ENCODE measurements around the gene TNF. TPM values are rescaled to one million over a fixed set of nuclear protein-coding genes. Genes with fewer than 3 reads are reported as not detected.
A peak's percentile ranks its signal among the peaks of the same experiment; 100 is the strongest.

The TNF gene
- total and polyA plus RNA-seq, 2 donors from 2014 or later, result 0.69 to 5.4 TPM

DNA sequence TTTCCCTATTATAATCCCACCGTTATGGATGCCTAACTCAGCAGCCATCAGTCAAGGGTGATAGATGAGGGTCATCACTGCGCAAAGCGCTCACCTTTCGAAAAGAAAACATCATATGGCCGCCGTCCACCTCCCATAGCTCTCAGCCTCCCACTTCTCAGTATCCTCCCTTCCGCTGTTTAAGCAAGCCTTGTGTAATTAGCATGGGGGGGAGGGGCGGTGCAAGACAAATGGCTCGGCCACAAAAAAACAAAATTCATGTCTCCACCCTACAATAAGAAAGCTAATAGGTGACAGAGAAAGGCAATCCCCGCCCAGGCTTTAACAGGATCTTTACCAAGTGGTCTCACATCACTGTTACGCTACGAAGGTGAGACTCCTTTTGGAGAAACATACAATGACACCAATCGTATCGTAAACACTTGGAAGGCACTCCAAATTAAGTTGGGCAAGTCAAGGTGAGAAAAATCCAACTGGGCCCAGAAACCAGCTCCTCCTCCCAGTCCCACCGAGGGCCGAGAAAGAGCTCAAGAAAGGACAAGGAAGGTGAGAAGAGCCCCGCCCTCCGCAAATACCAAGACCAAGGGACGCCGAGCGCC is 34.2 kb upstream of the TNF start:
- FAIRE-seq (no peak), DNase-seq (peak in 4 of 5 donors; percentile 62 to 86 (median 70))
- peaks cover 15 to 32% (median 21%) of the 10 kb centered on the region in 3 donors for H3K36me3 ChIP-seq (ENCODE audit: control insufficient read depth in 2 of 3, insufficient read depth in 3 of 3, low read length in 3 of 3)
- H3K9me3 ChIP-seq (ENCODE audit: control insufficient read depth in 2 of 3, insufficient read depth in 1 of 3, low read length in 3 of 3), result no peaks in the 10 kb centered on the region
- H3K4me3 ChIP-seq (ENCODE audit: low read length in 3 of 3), result peak overlapping the region; percentile 98 to 100 (median 99)
- peak overlapping the region; percentile 95 to 100 (median 100) for H3K9ac ChIP-seq (ENCODE audit: low read length in 3 of 3)
- intact Hi-C loops (cut with DNase I), result no loop called here
- peaks cover 8 to 21% (median 21%) of the 10 kb centered on the region in 3 donors for H3K4me1 ChIP-seq (ENCODE audit: control insufficient read depth in 2 of 3, insufficient read depth in 2 of 3, low read depth in 1 of 3, low read length in 3 of 3)
- TF ChIP-seq, protein P1, sequence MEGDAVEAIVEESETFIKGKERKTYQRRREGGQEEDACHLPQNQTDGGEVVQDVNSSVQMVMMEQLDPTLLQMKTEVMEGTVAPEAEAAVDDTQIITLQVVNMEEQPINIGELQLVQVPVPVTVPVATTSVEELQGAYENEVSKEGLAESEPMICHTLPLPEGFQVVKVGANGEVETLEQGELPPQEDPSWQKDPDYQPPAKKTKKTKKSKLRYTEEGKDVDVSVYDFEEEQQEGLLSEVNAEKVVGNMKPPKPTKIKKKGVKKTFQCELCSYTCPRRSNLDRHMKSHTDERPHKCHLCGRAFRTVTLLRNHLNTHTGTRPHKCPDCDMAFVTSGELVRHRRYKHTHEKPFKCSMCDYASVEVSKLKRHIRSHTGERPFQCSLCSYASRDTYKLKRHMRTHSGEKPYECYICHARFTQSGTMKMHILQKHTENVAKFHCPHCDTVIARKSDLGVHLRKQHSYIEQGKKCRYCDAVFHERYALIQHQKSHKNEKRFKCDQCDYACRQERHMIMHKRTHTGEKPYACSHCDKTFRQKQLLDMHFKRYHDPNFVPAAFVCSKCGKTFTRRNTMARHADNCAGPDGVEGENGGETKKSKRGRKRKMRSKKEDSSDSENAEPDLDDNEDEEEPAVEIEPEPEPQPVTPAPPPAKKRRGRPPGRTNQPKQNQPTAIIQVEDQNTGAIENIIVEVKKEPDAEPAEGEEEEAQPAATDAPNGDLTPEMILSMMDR (IDR thresholded peaks at IDR 0.05; ENCODE audit: borderline replicate concordance, extremely low read depth, insufficient read depth), result no peak
- H3K27me3 ChIP-seq (ENCODE audit: control insufficient read depth, insufficient read depth, low read length), result no peaks in the 10 kb centered on the region
- H3K27ac ChIP-seq (ENCODE audit: low read depth in 2 of 2, low read length in 2 of 2), result peak overlapping the region; percentile 99

DNA sequence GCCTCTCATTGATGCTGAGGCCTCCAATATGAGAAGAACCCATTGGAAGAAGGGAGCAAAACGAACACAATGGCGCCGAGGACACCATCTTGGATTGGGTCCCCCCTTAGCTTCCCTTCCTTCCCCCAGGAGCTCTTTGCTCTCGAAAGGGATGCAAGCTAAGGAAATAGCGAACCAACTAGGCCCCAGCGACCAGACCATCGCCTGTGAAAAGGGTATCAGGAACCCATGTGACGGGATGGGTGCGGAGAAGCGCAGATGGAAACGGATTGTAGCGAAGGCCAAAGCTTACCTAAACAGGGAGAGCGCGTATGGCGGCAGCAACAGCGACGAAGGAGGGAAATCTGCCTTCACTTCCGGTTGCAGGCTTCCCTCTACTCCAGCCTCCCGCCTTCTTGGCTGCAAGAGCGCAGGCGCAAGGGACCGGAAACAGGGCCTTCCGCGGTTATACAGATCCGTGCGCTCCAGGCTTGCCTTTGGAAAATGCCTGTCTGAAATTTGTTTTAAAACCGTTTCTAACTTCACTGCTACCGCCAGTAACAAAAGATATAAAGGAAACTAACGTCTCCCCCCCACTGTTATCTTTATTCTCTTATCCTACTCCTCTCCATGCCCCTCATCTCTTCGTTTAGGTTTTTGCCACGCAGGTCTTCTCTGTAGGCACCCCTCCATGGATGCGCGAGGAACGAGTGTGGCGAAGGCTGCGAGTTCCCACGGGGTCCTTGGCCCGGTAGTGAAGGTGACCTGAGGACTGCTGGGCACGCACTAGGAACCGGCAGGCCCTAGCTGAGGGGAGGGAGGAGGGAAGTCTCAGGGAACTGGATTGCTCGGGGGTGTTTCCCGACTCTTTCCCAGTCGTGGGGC is 33.5 kb upstream of the TNF start, which contains the start of gene DDX39B:
Gene DDX39B (minus strand): TSS at position 346 of the 864 bp plus-strand sequence. CDS start 1,471 bp downstream, outside the sequence.
- peak; percentile 96 to 99 (median 98) for DNase-seq
- peaks cover 8 to 21% (median 21%) of the 10 kb centered on the region in 3 donors for H3K4me1 ChIP-seq (ENCODE audit: control insufficient read depth in 2 of 3, insufficient read depth in 2 of 3, low read depth in 1 of 3, low read length in 3 of 3)

DNA sequence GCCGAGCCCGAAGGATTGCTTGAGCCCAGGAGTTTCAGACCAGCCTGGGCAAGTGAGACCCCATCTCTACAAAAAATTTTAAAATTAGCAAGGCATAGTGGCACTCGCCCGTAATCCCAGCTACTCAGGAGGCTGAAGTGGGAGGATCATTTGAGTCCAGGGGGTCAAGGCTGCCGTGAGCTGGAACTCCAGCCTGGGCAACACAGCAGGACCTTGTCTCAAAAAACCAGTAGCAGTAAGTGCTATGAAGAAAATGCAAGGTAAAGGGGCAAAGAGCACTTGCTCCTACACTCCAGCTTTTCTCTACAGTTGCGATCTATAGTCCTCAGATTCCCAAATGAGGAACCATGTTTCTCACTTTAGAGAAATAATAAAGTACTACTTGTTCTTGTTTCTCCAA is 31.7 kb upstream of the TNF start:
- intact Hi-C loops (cut with DNase I), result loop anchor here (2.0 kb wide), 1 partner anchor 55 kb away; no protein-coding TSS in a partner anchor
- no peaks in the 10 kb centered on the region for H3K9me3 ChIP-seq (ENCODE audit: control insufficient read depth in 2 of 3, insufficient read depth in 1 of 3, low read length in 3 of 3)
- H3K4me3 ChIP-seq (ENCODE audit: low read length in 3 of 3), result no peak overlapping the region
- H3K36me3 ChIP-seq (ENCODE audit: control insufficient read depth in 2 of 3, insufficient read depth in 3 of 3, low read length in 3 of 3), result peaks cover 11 to 19% (median 12%) of the 10 kb centered on the region in 3 donors
- TF ChIP-seq, protein P1 (IDR thresholded peaks at IDR 0.05; ENCODE audit: borderline replicate concordance, extremely low read depth, insufficient read depth), result no peak
- H3K27ac ChIP-seq (ENCODE audit: low read depth in 2 of 2, low read length in 2 of 2), result no peak overlapping the region
- H3K9ac ChIP-seq (ENCODE audit: low read length in 3 of 3), result no peak overlapping the region
- peaks cover 8 to 31% (median 26%) of the 10 kb centered on the region in 3 donors for H3K4me1 ChIP-seq (ENCODE audit: control insufficient read depth in 2 of 3, insufficient read depth in 2 of 3, low read depth in 1 of 3, low read length in 3 of 3)
- DNase-seq (no peak), FAIRE-seq (no peak)
- H3K27me3 ChIP-seq (ENCODE audit: control insufficient read depth, insufficient read depth, low read length), result no peaks in the 10 kb centered on the region

More for the DNA sequence above, 33.5 kb upstream of the TNF start, which contains the start of gene DDX39B:
- no peak for FAIRE-seq
- H3K9me3 ChIP-seq (ENCODE audit: control insufficient read depth in 2 of 3, insufficient read depth in 1 of 3, low read length in 3 of 3), result no peaks in the 10 kb centered on the region
- H3K4me3 ChIP-seq (ENCODE audit: low read length in 3 of 3), result peak within 1 kb of the TSS; percentile 98 to 100 (median 99)
- H3K27ac ChIP-seq (ENCODE audit: low read depth in 2 of 2, low read length in 2 of 2), result peak within 1 kb of the TSS; percentile 99
- no peaks in the 10 kb centered on the region for H3K27me3 ChIP-seq (ENCODE audit: control insufficient read depth, insufficient read depth, low read length)
- peaks cover 15 to 25% (median 15%) of the 10 kb centered on the region in 3 donors for H3K36me3 ChIP-seq (ENCODE audit: control insufficient read depth in 2 of 3, insufficient read depth in 3 of 3, low read length in 3 of 3)
- intact Hi-C loops (cut with DNase I), result no loop called here
- TF ChIP-seq, protein P1 (IDR thresholded peaks at IDR 0.05; ENCODE audit: borderline replicate concordance, extremely low read depth, insufficient read depth), result no peak
- peak within 1 kb of the TSS; percentile 95 to 100 (median 100) for H3K9ac ChIP-seq (ENCODE audit: low read length in 3 of 3)

All from kidney (tissue), 14 donors.